HS-27A (cell line): ENCODE results near the gene FERMT3.
"Not testable (repeated sequence)": the region's sequence is repeated elsewhere in the genome, so short reads cannot be mapped to it uniquely, and the experiment has no call there.

Experiments
- DNase-seq: peaks from one replicate; pipeline ENCODE4 v3.0.0-alpha.2; 2012; ENCODE audit warnings: low read depth, missing footprints

FERMT3 gene

DNA sequence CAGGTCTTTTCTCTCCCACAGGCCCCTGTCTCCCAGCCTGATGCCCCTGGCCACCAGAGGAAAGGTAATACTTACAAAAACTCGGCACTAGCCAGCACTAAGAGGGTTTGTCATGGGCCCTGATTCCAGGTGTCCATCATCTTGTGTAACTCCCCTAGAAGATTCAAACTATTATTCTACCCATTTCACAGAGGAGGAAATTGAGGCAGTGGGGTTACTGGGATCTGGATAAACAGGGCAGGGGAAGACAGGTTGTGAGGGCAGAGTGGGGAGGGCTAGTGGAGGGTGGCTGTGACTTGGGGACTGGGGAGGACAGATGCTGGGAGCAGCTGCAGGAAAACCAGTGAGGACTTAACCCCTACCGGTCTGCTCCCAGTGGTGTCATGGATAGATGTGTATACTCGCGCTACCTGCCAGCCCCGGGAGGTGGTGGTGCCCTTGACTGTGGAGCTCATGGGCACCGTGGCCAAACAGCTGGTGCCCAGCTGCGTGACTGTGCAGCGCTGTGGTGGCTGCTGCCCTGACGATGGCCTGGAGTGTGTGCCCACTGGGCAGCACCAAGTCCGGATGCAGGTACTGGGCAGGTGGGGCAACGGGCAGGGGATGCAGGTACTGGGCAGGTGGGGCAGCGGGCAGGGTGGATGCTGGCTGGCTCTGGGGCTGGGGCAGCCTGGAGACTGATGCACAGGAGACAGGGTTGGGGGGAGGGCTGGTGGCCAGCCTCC is 29.1 kb downstream of the FERMT3 start:
- DNase-seq = no peak

DNA sequence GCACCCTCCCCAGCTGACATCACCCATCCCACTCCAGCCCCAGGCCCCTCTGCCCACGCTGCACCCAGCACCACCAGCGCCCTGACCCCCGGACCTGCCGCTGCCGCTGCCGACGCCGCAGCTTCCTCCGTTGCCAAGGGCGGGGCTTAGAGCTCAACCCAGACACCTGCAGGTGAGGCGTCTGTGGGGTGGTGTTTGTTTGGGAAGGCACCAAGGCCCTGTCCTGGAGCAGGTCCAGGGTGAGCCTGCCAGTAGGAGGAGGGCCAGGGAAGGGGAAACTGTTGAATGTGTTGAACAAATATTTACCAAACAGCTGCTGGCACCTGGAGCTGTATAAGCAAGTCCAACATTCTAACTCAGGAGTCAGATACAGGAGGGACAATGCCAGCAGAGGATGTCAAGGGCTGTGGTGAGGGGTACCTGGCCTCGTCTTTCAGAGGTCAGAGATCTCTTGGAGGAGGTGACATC is 31.0 kb downstream of the FERMT3 start:
- DNase-seq = no peak

DNA sequence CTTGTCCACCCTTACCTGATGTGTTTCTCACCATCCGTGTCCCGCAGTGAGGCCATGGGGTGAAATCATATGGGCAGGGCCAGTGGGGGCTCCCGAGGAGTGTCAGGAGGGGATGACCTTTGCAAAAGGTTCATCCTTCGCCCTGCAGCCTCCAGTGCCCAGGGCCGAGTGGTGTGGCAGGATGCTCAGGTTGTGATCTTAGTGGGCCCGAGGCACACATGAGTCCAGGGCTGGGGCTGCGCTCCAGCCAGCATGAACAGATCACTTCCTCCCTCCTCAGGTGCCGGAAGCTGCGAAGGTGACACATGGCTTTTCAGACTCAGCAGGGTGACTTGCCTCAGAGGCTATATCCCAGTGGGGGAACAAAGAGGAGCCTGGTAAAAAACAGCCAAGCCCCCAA is 31.6 kb downstream of the FERMT3 start:
- no peak for DNase-seq

DNA sequence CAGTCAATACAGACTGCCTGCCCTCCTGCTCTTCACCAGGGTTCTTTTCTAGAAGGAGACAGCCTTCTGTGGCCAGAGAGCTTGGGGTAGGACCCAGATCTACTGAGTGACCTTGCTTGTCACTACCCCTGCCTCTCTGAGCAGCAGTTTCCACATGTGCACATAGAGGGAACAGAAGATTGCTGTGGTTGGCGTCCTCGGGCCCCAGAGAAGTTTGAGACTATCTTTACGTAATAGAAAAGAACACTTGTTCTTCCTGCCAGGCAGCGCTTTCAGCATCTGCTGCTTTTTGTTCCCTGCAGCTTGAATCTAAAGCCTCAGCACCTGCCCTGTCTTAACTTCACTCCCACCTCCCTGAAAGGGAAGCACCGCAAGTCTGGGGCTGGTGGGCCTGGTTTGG is 32.5 kb downstream of the FERMT3 start:
- no peak for DNase-seq

DNA sequence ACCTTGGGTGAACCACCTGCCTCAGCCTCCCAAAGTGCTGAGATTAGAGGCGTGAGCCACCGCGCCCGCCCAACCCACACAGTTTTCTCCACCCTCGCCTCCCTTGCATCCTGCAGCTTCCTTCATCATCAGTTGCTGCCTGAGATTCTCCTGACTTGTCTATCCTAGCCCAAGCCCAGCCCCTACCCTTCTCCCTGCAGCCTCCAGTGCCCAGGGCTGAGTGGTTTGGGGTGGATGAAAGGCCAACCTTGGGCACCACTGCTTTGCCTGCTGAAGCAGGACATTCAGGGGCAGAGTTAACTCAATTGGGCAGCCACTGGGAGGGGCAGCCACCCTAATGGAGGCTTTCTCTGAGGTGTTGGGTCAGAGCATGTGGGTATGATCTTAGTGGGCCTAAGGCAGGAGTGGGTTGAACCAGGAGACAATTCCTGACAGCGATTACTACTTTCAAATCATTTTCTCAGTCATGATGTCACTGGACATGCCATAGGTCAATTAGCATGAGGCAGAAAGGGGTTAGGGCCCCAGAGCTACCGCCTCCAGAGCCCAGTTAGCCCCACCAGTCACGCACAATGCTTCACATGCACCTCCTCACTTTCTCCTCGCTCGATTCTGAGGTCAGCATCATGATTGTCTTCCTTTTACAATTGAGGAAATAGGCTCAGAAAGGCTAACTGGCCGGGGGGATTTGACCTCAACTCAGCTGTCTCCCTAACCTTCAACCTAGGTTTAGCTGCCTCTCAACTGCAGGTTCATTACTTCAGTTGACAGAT is 33.3 kb downstream of the FERMT3 start:
- DNase-seq = no peak

- DNase-seq = peak; percentile 89
These were observed 34.1 kb downstream of the FERMT3 start, which contains the start of gene FKBP2 for GRCh38 chr11:64240435-64241240. Gene FKBP2 (plus strand): TSS chr11:64241095. CDS start chr11:64242388, 1,293 bp downstream.

DNA sequence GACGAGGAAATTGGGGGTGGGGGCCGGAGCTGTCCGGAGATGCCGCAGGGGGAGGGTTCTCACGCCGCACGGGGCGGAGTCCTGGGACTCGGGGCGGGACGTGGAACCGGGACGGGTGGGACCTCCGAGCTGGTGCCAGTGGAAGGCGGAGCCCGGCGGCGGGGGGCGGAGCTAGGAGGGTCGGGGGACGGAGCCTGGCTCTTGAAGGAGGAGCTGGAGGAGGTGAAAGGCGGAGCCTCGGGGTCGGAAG is 34.6 kb downstream of the FERMT3 start:
- peak; percentile 99 for DNase-seq

GRCh38 chr11:64241491-64242374 is 35.2 kb downstream of the FERMT3 start:
- no peak for DNase-seq

- DNase-seq = no peak
These were observed 36.8 kb downstream of the FERMT3 start for GRCh38 chr11:64243236-64243854.

- no peak for DNase-seq
These were observed 37.6 kb downstream of the FERMT3 start for GRCh38 chr11:64244107-64244506.

DNA sequence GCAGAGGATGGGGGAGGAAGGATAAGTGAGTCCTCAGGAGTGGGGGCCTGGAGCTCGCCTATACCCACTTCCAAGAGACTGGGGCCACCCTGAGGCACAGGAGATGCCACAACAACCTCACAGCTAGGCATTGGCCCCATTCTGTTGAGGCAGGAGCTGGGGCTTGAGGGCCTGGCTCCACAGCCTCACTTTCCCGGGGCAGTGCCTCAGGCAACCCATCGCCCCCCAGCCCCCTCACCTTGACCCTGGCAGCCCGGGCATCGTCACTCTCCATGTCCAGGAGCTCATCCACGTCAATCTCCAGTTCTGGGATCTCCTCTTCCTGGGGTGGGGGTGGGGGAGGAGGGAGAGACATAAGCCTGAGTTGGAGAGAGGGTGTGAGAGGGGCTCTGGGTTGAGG is 38.4 kb downstream of the FERMT3 start:
- no peak for DNase-seq

GRCh38 chr11:64245401-64245796 is 38.9 kb downstream of the FERMT3 start:
- DNase-seq = no peak

- peak; percentile 90 for DNase-seq
These were observed 39.5 kb downstream of the FERMT3 start for GRCh38 chr11:64245797-64246620.

- DNase-seq = not testable (repeated sequence)
These were observed 40.0 kb downstream of the FERMT3 start for GRCh38 chr11:64246621-64246870.

GRCh38 chr11:64246871-64247728 is 40.6 kb downstream of the FERMT3 start, which contains the start of gene PPP1R14B:
Gene PPP1R14B (minus strand): TSS chr11:64246943. CDS start chr11:64246673, 270 bp downstream.
- no peak for DNase-seq

GRCh38 chr11:64247729-64248531 is 41.4 kb downstream of the FERMT3 start:
- no peak for DNase-seq

DNA sequence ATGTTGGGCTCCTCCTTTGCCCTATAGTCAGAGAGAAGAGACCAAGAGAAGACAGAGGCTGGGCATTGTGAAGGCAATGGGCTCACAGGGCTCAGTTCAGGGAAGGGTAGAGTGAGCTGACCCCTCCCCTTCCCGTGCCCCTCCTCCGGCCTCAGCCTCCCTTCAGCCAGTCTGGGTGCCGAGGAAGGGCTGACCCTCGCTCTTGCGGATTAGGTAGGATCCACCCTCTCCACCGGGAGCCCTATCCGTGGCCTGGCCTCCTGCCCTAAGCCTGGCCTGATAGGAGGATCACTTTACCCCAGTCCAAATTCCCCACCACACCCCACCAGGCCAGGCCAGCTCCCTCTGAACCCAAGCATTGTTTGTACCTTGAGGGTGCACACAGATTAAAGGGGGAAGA is 42.1 kb downstream of the FERMT3 start:
- DNase-seq = no peak

GRCh38 chr11:64249038-64249437 is 42.5 kb downstream of the FERMT3 start:
- DNase-seq = no peak
